GM23248 (cell line): ENCODE results near the gene RBFOX1. TPM values are rescaled to one million over a fixed set of nuclear protein-coding genes. Genes with fewer than 3 reads are reported as not detected.

Experiments
- DNase-seq: peaks from one replicate; pipeline ENCODE4 v3.0.0-alpha.2; 2015
- H2AFZ ChIP-seq: fragments of 200-600 bp; sonication (generic); 2 replicates; pipeline ENCODE4 v1.6.1; 2016; ENCODE audit warnings: antibody characterized with exemption
- H3F3A ChIP-seq: fragments of 200-600 bp; sonication (generic); 2 replicates; pipeline ENCODE4 v1.6.1; 2016; ENCODE audit warnings: mild to moderate bottlenecking, antibody characterized with exemption, mixed run types; ENCODE audit not compliant: insufficient read depth
- H3K27ac ChIP-seq: fragments of 200-600 bp; sonication (generic); 2 replicates; pipeline ENCODE4 v1.5.1; 2016; ENCODE audit warnings: mild to moderate bottlenecking
- H3K27me3 ChIP-seq: fragments of 200-600 bp; sonication (generic); replicated peaks from 2 replicates; pipeline ENCODE4 v1.6.1; 2016; ENCODE audit warnings: mild to moderate bottlenecking; ENCODE audit not compliant: insufficient read depth
- H3K36me3 ChIP-seq: fragments of 200-600 bp; sonication (generic); 2 replicates; pipeline ENCODE4 v1.6.1; 2016; ENCODE audit warnings: low read depth, mild to moderate bottlenecking
- H3K4me1 ChIP-seq: fragments of 200-600 bp; sonication (generic); 2 replicates; pipeline ENCODE4 v1.6.1; 2016; ENCODE audit warnings: mild to moderate bottlenecking; ENCODE audit not compliant: insufficient read depth
- H3K4me2 ChIP-seq: fragments of 200-600 bp; sonication (generic); one replicate; pipeline ENCODE4 v1.6.1; 2016; ENCODE audit warnings: mild to moderate bottlenecking; ENCODE audit not compliant: unreplicated experiment
- H3K4me3 ChIP-seq: fragments of 200-600 bp; sonication (generic); 2 replicates; pipeline ENCODE4 v1.5.1; 2016; ENCODE audit warnings: mild to moderate bottlenecking
- H3K79me2 ChIP-seq: fragments of 200-600 bp; sonication (generic); 2 replicates; pipeline ENCODE4 v1.6.1; 2016; ENCODE audit warnings: mild to moderate bottlenecking; ENCODE audit not compliant: insufficient read depth
- H3K9ac ChIP-seq: fragments of 200-600 bp; sonication (generic); 2 replicates; pipeline ENCODE4 v1.6.1; 2016; ENCODE audit warnings: mild to moderate bottlenecking
- H3K9me2 ChIP-seq: fragments of 200-600 bp; sonication (generic); 2 replicates; pipeline ENCODE4 v1.6.1; 2016; ENCODE audit warnings: mixed run types, mild to moderate bottlenecking, moderate library complexity; ENCODE audit not compliant: insufficient read depth
- H3K9me3 ChIP-seq: fragments of 200-600 bp; sonication (generic); one replicate; pipeline ENCODE4 v1.6.1; 2017; ENCODE audit warnings: low read depth
- H4K20me1 ChIP-seq: fragments of 200-600 bp; sonication (generic); 2 replicates; pipeline ENCODE4 v1.6.0; 2016; ENCODE audit not compliant: insufficient read depth
- EZH2 ChIP-seq: fragments of 200-600 bp; sonication (generic); IDR thresholded peaks from 2 replicates; pipeline ENCODE4 v1.6.1; 2018; ENCODE audit warnings: antibody characterized with exemption, mild to moderate bottlenecking; ENCODE audit not compliant: insufficient read depth, poor library complexity, severe bottlenecking
- EZH2phosphoT487 ChIP-seq: fragments of 200-600 bp; sonication (generic); IDR thresholded peaks from 2 replicates; pipeline ENCODE4 v1.6.1; 2018; ENCODE audit warnings: antibody characterized with exemption, moderate library complexity, mild to moderate bottlenecking, low read depth; ENCODE audit not compliant: insufficient read depth
- WGBS, 2 experiments: methylation state at CpG; one replicate each; pipeline ENCODE4 v1.1.6; 2015 to 2017; ENCODE audit warnings: low lambda C conversion rate in 2 of 2, low coverage in 1 of 2; ENCODE audit errors: missing lambda C conversion rate in 2 of 2; 5-methylcytosine and 5-hydroxymethylcytosine counted together
- in situ Hi-C: fragments of 300-500 bp; cut with MboI; formaldehyde crosslinking; loops from 2 replicates; pipeline ENCODE4 v1.15.0; 2020
- polyA plus RNA-seq: library from polyadenylated mRNA; unstranded; fragments of >200 nt; fragmentation: Nextera tagmentation; extraction: Ambion mirVana; gene quantifications from 2 replicates; pipeline ENCODE4 v1.2.1, GENCODE V29; 2016
- total RNA-seq: library from RNA; depleted of rRNA; stranded (reverse); fragments of >200 nt; shearing (Covaris generic); gene quantifications from 2 replicates; pipeline ENCODE4 v1.2.3, GENCODE V29; 2014

RBFOX1 gene
- total and polyA plus RNA-seq, 2 experiments from 2014 or later, result not detected

DNA sequence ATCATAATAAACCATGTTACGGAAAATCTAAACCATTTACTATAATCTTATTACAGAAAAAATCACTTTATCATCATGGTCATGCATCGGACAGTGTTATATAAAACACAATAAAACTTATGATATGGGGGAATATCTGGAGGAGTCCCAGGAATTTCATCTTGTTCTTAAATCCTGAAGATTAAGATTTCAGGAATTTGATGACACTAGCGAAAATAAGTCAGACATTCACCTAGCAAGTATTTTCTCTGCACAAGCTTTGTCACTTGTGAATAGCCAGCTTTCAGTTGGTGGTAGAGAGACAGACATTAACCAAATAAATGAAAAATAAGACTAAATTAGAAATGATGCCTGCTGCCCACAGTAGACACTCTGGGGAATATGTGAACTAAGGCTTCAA, 410.0 kb downstream of the RBFOX1 start:
- no peak overlapping the region for H3K9ac ChIP-seq
- H3K9me2 ChIP-seq, result no peaks in the 10 kb centered on the region
- no peaks in the 10 kb centered on the region for H3K4me1 ChIP-seq
- H3K4me3 ChIP-seq, result no peak overlapping the region
- H4K20me1 ChIP-seq, result no peaks in the 10 kb centered on the region
- TF ChIP-seq EZH2 (no peak), EZH2phosphoT487 (no peak)
- no peaks in the 10 kb centered on the region for H3K36me3 ChIP-seq
- H3K79me2 ChIP-seq, result no peaks in the 10 kb centered on the region
- no peak overlapping the region for H2AFZ ChIP-seq
- WGBS, 2 experiments, result 23 to 24% methylated on average over 3 of the region's 3 CpGs
- no peaks in the 10 kb centered on the region for H3F3A ChIP-seq
- in situ Hi-C loops, result no loop called here
- H3K9me3 ChIP-seq, result no peaks in the 10 kb centered on the region
- no peak overlapping the region for H3K27ac ChIP-seq
- H3K27me3 ChIP-seq, result no peaks in the 10 kb centered on the region
- no peak overlapping the region for H3K4me2 ChIP-seq
- no peak for DNase-seq

DNA sequence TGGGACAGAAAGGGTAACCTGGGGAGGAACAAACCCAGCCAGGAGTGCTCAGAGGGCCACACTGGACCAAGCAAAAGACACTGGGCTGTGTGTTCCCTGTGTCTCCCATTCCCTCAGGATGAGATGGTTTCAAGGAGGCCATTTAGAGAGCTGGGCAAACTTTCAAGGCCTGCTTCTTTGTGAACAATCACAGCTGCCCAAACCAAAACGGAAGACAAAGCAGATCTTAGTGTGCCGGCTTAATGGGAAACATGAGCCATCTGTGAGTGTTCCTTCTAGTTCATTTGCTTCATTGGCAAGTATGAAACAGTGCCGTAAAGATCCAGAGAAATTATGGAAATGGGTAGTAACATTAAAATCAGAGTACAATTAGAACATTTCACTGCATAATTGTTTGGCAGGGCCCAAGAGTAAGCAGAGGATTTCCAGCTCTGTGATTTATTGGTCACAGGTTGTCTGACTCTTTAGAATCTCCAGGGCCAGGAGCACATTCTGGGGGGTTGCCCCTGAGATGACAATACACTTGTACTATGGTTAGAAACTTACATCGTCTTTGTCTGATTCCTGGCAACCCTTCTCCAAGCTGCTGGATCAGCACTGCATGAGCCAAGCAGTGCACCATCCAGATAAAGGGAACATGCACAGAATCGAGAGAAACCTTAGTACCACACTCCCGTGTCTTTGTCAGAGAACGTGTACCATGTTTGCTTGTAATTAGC, 412.1 kb downstream of the RBFOX1 start:
- DNase-seq, result no peak
- Histone ChIP-seq H3K9ac (no peak overlapping the region), H4K20me1 (no peaks in the 10 kb centered on the region), H3K36me3 (no peaks in the 10 kb centered on the region), H3K27ac (no peak overlapping the region), H2AFZ (no peak overlapping the region), H3K79me2 (no peaks in the 10 kb centered on the region), H3K4me1 (no peaks in the 10 kb centered on the region), H3K9me2 (no peaks in the 10 kb centered on the region), H3K4me3 (no peak overlapping the region), H3F3A (no peaks in the 10 kb centered on the region), H3K27me3 (no peaks in the 10 kb centered on the region), H3K4me2 (no peak overlapping the region), H3K9me3 (no peaks in the 10 kb centered on the region)
- in situ Hi-C loops, result no loop called here
- WGBS, 2 experiments, result 1 to 3% methylated on average over 7 of the region's 7 CpGs
- TF ChIP-seq EZH2 (no peak), EZH2phosphoT487 (no peak)

DNA sequence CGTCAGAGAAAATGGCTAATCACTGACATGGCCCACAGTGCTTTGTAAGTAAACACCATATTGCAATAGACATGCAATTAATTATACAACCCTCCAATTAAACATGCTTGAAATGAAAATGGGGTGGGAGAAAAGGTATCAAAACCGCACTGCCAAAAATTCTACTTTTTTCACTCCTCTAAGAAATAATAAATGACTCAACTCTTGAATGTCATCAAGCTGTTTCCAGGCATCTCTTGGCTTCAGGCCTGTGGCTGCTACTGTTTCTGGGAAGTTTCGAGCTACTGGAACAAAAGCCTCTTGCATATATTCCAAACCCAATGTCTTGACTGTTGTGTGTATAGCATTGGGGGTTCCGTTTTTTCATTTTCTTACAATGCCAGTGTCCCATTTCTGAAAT, 412.6 kb downstream of the RBFOX1 start:
- no peaks in the 10 kb centered on the region for H3K4me1 ChIP-seq
- H3K27me3 ChIP-seq, result no peaks in the 10 kb centered on the region
- H3K27ac ChIP-seq, result no peak overlapping the region
- H3F3A ChIP-seq, result no peaks in the 10 kb centered on the region
- no peaks in the 10 kb centered on the region for H4K20me1 ChIP-seq
- no peak overlapping the region for H2AFZ ChIP-seq
- no peak for TF ChIP-seq EZH2
- no peak for TF ChIP-seq EZH2phosphoT487
- H3K9me2 ChIP-seq, result no peaks in the 10 kb centered on the region
- H3K9me3 ChIP-seq, result no peaks in the 10 kb centered on the region
- H3K79me2 ChIP-seq, result no peaks in the 10 kb centered on the region
- no peak overlapping the region for H3K9ac ChIP-seq
- 4 to 5% methylated on average over 4 of the region's 4 CpGs for WGBS, 2 experiments
- no peak overlapping the region for H3K4me3 ChIP-seq
- DNase-seq, result no peak
- in situ Hi-C loops, result no loop called here
- H3K4me2 ChIP-seq, result no peak overlapping the region
- no peaks in the 10 kb centered on the region for H3K36me3 ChIP-seq

DNA sequence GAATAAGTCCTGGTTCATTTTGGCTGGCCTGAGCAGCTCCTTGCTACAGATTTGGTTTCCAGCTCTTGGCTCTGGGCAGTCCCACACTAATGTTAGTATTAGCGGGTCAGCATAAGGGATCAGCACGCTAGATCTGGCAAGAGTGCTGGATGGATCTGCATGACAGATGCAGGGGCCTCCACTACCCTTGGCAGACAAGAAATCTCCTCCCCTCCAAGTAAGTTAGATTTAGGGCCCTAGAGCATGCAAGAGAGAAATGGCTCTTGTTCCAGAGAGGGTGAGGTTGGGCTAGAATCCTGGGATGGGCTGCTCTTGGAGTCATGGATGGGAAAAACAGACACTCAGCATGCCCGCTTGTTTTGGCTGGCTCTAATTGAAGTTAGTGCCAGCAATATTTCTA, 414.3 kb downstream of the RBFOX1 start:
- Histone ChIP-seq H4K20me1 (no peaks in the 10 kb centered on the region), H3K4me3 (no peak overlapping the region), H3K27me3 (no peaks in the 10 kb centered on the region), H3K4me1 (no peaks in the 10 kb centered on the region), H3K9ac (no peak overlapping the region), H3K4me2 (no peak overlapping the region), H3K79me2 (no peaks in the 10 kb centered on the region), H3K27ac (no peak overlapping the region), H3K9me3 (no peaks in the 10 kb centered on the region), H3F3A (no peaks in the 10 kb centered on the region), H3K36me3 (no peaks in the 10 kb centered on the region), H3K9me2 (no peaks in the 10 kb centered on the region), H2AFZ (no peak overlapping the region)
- no peak for DNase-seq
- in situ Hi-C loops, result no loop called here
- WGBS, 2 experiments, result 3 to 5% methylated on average over 3 of the region's 3 CpGs
- TF ChIP-seq EZH2 (no peak), EZH2phosphoT487 (no peak)

DNA sequence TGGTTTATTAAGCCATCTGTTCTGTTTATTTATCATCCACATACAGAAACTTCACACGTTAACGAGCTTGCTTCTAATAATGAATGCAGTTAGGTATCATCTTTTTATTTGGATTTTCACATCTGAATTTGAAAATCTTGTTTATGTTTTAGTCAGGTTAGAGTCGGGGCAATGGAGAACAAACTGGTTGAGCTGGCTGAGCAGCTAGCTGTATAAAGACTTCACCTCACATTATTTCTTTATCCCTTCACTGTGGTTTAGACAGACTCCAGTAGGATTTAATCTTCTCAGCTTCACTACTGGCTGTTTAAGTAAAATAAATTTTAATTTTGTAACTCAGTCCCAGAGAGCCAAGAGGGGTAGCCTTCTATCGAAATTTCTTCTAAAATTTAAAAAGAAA, 415.9 kb downstream of the RBFOX1 start:
- Histone ChIP-seq H3K4me2 (no peak overlapping the region), H3K79me2 (no peaks in the 10 kb centered on the region), H3K4me1 (no peaks in the 10 kb centered on the region), H3K9me2 (no peaks in the 10 kb centered on the region), H3K9me3 (no peaks in the 10 kb centered on the region), H3K4me3 (no peak overlapping the region), H4K20me1 (no peaks in the 10 kb centered on the region), H3K36me3 (no peaks in the 10 kb centered on the region), H3K27me3 (no peaks in the 10 kb centered on the region), H3F3A (no peaks in the 10 kb centered on the region), H2AFZ (no peak overlapping the region), H3K27ac (no peak overlapping the region), H3K9ac (no peak overlapping the region)
- in situ Hi-C loops, result no loop called here
- DNase-seq, result no peak
- WGBS, 2 experiments, result 29 to 32% methylated on average over 4 of the region's 4 CpGs
- TF ChIP-seq EZH2 (no peak), EZH2phosphoT487 (no peak)
